HuH-7 (cell line): ENCODE results near the gene METTL16.

ENCODE experiments used
- DNase-seq: peaks from one replicate; pipeline ENCODE4 v3.0.0; 2011; ENCODE audit warnings: low spot score

Gene METTL16

GRCh38 chr17:2380226-2380922, 131.3 kb downstream of the METTL16 start:
- DNase-seq, result no peak

- no peak for DNase-seq
These were observed 132.0 kb downstream of the METTL16 start for GRCh38 chr17:2379489-2380225.

- DNase-seq, result no peak
These were observed 132.8 kb downstream of the METTL16 start for GRCh38 chr17:2378905-2379304.

GRCh38 chr17:2377659-2378058, 134.0 kb downstream of the METTL16 start:
- DNase-seq, result no peak

GRCh38 chr17:2376107-2376506, 135.6 kb downstream of the METTL16 start:
- no peak for DNase-seq

- no peak for DNase-seq
These were observed 136.3 kb downstream of the METTL16 start for GRCh38 chr17:2375406-2375805.

GRCh38 chr17:2374549-2375285, 137.0 kb downstream of the METTL16 start:
- DNase-seq, result no peak

GRCh38 chr17:2373179-2373578, 138.5 kb downstream of the METTL16 start:
- DNase-seq, result no peak

GRCh38 chr17:2372681-2373080, 139.0 kb downstream of the METTL16 start:
- no peak for DNase-seq

- no peak for DNase-seq
These were observed 139.5 kb downstream of the METTL16 start for GRCh38 chr17:2372180-2372579.

GRCh38 chr17:2371183-2372130, 140.2 kb downstream of the METTL16 start:
- DNase-seq, result no peak

GRCh38 chr17:2370211-2370589, 141.5 kb downstream of the METTL16 start:
- no peak for DNase-seq

- peak; percentile 58 for DNase-seq
These were observed 142.0 kb downstream of the METTL16 start for GRCh38 chr17:2369551-2370210.

- no peak for DNase-seq
These were observed 142.6 kb downstream of the METTL16 start for GRCh38 chr17:2369039-2369438.

GRCh38 chr17:2368359-2368758, 143.3 kb downstream of the METTL16 start:
- no peak for DNase-seq

GRCh38 chr17:2366747-2367494, 144.8 kb downstream of the METTL16 start:
- DNase-seq, result peak; percentile 70
